ENCODE data around the gene COX5B.
A peak's percentile ranks its signal among the peaks of the same experiment; 100 is the strongest.

Gene COX5B

GRCh38 chr2:97653874-97654273, 8.0 kb downstream of the COX5B start:
- DNase-seq (ENCODE audit: low read depth in 2 of 2, low spot score in 1 of 2): no peak

DNA sequence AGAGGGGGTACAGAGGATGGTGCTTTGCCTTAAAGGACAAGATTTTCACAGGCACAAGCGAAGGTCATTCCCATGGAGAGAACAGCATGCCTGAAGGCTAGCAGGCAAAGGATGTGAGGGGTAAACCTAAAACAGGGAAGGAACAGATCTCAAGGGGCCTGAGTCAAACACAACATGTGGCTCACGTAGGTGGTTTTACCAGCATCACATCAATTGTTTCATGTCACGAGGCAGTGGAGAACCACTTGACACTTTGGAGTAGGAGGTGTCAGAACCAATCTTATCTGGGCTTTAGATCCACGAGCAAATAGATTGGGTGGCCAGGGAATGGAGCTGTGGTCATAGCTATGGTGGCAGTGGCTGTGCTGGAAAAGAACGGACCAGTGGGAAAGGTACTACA, 8.4 kb downstream of the COX5B start:
- DNase-seq (ENCODE audit: low read depth in 2 of 2, low spot score in 1 of 2): no peak

- no peak for DNase-seq (ENCODE audit: low read depth in 2 of 2, low spot score in 1 of 2)
These were observed 8.9 kb downstream of the COX5B start for GRCh38 chr2:97654791-97655190.

GRCh38 chr2:97656129-97656755, 10.4 kb downstream of the COX5B start:
- DNase-seq (ENCODE audit: low read depth in 2 of 2, low spot score in 1 of 2): no peak

- DNase-seq (ENCODE audit: low read depth in 2 of 2, low spot score in 1 of 2): no peak
These were observed 11.2 kb downstream of the COX5B start for GRCh38 chr2:97656905-97657587.

DNA sequence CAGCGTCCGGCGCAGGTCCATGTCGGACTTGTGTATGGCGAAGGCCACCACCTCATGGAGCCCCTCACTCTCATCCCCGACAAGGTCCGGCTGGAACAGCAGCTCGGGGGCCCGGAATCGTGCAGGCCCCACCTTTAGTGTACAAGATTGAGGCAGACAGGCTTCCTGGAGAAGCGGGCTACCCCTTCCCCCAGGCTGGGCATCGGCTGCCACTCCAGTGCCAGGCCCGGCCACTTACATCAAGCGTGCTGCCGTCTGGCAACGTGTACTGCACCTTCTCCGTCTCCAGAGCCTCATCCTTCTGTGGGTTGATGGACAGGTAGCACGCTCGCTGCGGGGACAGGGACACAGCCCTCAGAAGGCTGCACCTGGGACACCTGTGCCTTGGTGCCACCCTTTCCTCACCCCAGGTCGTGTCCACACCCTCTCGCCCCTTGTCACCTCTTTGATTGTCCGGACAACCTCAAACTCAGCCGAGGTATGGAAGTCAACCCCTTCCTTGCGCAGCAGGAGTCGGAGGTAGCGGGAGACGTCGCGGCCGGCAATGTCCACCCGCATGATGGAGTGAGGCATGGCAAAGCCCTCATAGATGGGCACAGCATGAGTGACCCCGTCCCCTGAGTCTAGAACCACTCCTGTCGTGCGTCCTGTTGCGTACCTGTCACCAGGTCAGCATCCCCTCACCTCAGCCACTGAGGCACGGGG, 12.3 kb downstream of the COX5B start:
- DNase-seq (ENCODE audit: low read depth in 2 of 2, low spot score in 1 of 2): no peak

- DNase-seq (ENCODE audit: low read depth in 2 of 2, low spot score in 1 of 2): no peak
These were observed 12.9 kb downstream of the COX5B start for GRCh38 chr2:97658691-97659157.

GRCh38 chr2:97659256-97660043, 13.6 kb downstream of the COX5B start:
- DNase-seq (ENCODE audit: low read depth in 2 of 2, low spot score in 1 of 2): no peak

- no peak for DNase-seq (ENCODE audit: low read depth in 2 of 2, low spot score in 1 of 2)
These were observed 14.3 kb downstream of the COX5B start for GRCh38 chr2:97660044-97660774.

- DNase-seq (ENCODE audit: low read depth in 2 of 2, low spot score in 1 of 2): no peak
These were observed 15.0 kb downstream of the COX5B start for GRCh38 chr2:97660775-97661389.

GRCh38 chr2:97661927-97662326, 16.1 kb downstream of the COX5B start:
- DNase-seq (ENCODE audit: low read depth in 2 of 2, low spot score in 1 of 2): no peak

DNA sequence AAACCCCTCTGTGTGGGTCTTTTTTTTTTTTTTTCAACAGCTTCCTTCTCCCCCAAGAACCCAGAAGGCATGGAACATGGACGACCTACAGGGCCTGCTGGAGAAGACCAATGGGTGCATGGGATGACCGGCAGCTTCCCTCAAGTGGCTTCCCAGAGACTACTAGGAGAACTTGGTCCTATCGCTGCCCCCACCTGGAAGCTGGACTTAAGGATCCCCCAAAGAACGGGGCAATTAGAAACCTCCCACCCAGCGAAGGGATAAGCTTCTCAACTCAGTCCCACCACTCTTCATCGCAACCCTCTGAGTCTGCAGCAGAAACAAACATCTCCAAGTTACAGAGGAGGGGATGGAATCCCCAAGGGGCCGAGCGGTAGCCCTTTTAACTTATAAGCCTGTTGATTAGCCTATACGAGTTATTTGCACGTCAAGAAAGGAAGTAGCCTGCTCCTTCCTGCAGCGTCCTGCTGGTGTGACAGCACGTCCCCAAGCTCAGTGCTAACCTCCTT, 16.6 kb downstream of the COX5B start:
- no peak for DNase-seq (ENCODE audit: low read depth in 2 of 2, low spot score in 1 of 2)

DNA sequence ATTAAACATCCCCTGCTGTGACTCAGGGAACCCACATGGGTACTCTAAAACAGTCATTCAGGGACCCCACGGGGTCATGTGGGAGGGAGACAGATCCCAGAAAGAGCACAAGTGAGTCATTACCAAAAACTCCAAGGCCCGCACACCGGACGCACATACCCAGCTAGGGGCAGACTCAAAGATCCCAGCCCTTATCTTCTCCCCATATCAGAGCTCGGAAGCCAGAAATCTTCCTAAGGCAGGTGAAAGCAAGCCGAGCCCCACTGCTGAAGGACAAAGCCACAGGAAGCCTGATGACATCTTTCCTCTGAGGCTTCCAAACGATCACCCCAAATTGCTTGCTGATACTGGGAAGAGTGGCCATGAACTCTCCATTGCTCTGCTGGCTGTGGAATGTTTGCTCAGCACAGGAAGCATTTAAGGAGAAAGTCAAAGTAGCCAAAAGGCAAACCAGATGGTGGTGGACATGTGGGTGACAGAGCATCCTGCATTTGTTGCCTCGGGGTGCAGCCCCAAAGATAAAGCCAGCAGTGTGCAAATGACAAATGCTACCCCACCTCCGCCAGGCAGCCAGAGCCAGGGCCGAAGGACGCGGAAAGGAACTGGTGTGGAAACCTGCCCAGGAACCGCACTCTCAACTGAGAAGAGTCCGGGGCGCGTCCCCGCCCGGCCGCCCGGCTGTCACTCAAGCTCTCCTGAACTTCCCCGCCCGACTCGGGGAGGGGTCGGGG, 17.2 kb downstream of the COX5B start:
- peak; percentile 21 to 37 for DNase-seq (ENCODE audit: low read depth in 2 of 2, low spot score in 1 of 2)

- DNase-seq (ENCODE audit: low read depth in 2 of 2, low spot score in 1 of 2): no peak
These were observed 17.7 kb downstream of the COX5B start for GRCh38 chr2:97663626-97663961.

DNA sequence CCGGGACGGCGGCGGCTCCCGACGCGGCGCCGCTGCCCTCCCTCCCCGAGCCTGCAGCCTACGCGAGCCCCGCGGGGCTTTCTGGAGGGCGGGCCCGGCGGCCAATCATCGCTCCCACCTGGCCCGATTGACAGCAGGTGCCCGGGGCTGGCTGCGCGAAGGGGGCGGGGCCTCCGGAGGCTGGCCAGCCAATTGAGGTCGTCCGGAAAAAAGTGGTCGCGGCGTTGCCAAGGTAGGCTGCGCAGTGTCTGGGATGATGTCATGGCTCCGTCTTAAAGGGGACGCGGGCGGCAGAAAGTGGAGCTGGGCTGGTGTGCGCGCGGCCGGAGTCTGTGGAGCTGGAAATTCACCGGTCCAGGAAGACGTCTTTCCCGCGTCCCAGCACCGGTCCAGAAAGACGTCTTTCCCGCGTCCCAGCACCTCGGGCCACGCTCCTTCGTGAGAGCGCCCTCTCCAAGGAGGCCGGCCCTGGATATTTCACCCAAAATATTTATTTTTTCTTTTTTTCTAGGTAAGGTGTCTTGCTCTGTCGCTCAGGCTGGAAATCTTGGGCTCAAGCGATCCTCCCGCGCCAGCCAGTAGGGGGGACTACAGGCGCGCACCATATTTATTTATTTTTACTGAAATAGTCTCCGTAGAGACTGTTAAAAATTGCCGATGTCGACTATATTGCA, 18.2 kb downstream of the COX5B start, which contains the start of gene ACTR1B:
TSS of gene ACTR1B (minus strand) at position 83 of the 674 bp plus-strand sequence. CDS start 154 bp downstream, outside the sequence.
- peak; percentile 93 to 97 for DNase-seq (ENCODE audit: low read depth in 2 of 2, low spot score in 1 of 2)

DNA sequence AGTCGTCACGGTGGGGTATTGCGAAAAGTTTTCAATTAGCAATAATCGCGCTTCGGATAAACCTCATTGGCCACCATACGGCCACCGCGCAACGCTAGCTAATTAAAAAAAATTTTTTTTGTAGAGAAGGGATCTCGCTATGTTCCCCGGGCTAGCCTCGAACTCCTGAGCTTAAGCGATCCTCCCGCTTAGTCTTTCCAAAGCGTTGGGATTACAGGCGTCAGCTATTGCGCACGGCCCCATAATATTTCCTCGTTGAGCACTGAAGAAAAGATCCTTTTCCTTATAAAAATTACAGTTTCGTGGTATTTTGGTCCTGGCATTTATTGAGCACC, 18.7 kb downstream of the COX5B start:
- no peak for DNase-seq (ENCODE audit: low read depth in 2 of 2, low spot score in 1 of 2)

GRCh38 chr2:97669448-97669847, 23.6 kb downstream of the COX5B start, which contains the start of gene C2orf92:
C2orf92 (plus strand) TSS chr2:97669713; CDS start chr2:97669789, 76 bp downstream.
- DNase-seq (ENCODE audit: low read depth in 2 of 2, low spot score in 1 of 2): no peak

GRCh38 chr2:97670471-97670870, 24.6 kb downstream of the COX5B start:
- no peak for DNase-seq (ENCODE audit: low read depth in 2 of 2, low spot score in 1 of 2)

DNA sequence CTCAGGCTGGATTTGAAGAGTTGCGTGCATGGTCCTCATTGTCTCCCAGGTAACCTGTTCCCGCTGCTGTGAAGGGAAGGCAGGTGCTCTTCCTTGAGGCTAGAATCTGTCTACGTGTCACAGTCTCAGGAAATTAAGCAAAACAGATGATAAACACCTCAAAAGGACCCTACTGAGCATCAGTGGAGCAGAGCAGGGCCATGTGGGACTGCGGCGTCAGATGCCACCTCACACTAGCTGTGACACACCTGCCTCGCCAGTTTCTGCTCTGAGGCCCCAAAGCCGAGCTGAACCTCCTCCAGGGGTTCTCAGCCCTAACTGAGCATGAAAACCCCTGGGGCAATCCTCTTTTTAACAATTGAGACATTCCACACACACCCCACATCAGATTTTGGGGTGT, 25.7 kb downstream of the COX5B start:
- no peak for DNase-seq (ENCODE audit: low read depth in 2 of 2, low spot score in 1 of 2)

All from stimulated activated CD8-positive, alpha-beta memory T cell treated with anti-CD3 and anti-CD28 coated beads, Interleukin-4, amount 100 ng/mL, for 1 hour (primary cell).